Neural cell (in vitro differentiated cells): ENCODE data around the gene TPPP. TPM values are rescaled to one million over a fixed set of nuclear protein-coding genes. Genes with fewer than 3 reads are reported as not detected.

ENCODE experiments used
- H2AFZ ChIP-seq: fragments of 200-600, 300-800 bp; sonication (generic), shearing (Covaris generic); 2 replicates; pipeline ENCODE4 v1.6.0; 2014; ENCODE audit warnings: low read depth, mild to moderate bottlenecking, antibody characterized with exemption, low read length, moderate library complexity
- H3F3A ChIP-seq: fragments of 200-600 bp; shearing (Covaris generic); 2 replicates; pipeline ENCODE4 v1.6.1; 2016; ENCODE audit warnings: mild to moderate bottlenecking, moderate library complexity, mixed read lengths, antibody characterized with exemption, low read length; ENCODE audit not compliant: insufficient read depth, poor library complexity, severe bottlenecking
- H3K27ac ChIP-seq: fragments of 200-600, 300-800 bp; sonication (generic), shearing (Covaris generic); 2 replicates; pipeline ENCODE4 v1.5.1; 2014; ENCODE audit warnings: mild to moderate bottlenecking, low read length, moderate library complexity
- H3K27me3 ChIP-seq: fragments of 300-800, 200-600 bp; sonication (generic), shearing (Covaris generic); 2 replicates; pipeline ENCODE4 v1.6.0; 2014; ENCODE audit warnings: mild to moderate bottlenecking, low read depth, low read length, moderate library complexity; ENCODE audit not compliant: insufficient read depth
- H3K36me3 ChIP-seq: fragments of 300-800, 200-600 bp; sonication (generic), shearing (Covaris generic); 2 replicates; pipeline ENCODE4 v1.5.1; 2014; ENCODE audit warnings: mild to moderate bottlenecking, antibody characterized with exemption, low read length, moderate library complexity; ENCODE audit not compliant: insufficient read depth
- H3K4me2 ChIP-seq: fragments of 300-800, 200-600 bp; sonication (generic), shearing (Covaris generic); 2 replicates; pipeline ENCODE4 v1.6.0; 2014; ENCODE audit warnings: mild to moderate bottlenecking, low read length
- H3K4me3 ChIP-seq: fragments of 300-800, 200-600 bp; sonication (generic), shearing (Covaris generic); 2 replicates; pipeline ENCODE4 v1.5.1; 2014; ENCODE audit warnings: mild to moderate bottlenecking, low read length, moderate library complexity
- H3K79me2 ChIP-seq: fragments of 200-600 bp; shearing (Covaris generic); replicated peaks from 2 replicates; pipeline ENCODE4 v1.6.0; 2014; ENCODE audit warnings: mild to moderate bottlenecking, low read length, moderate library complexity; ENCODE audit not compliant: insufficient read depth
- H3K9ac ChIP-seq: fragments of 300-800, 200-600 bp; sonication (generic), shearing (Covaris generic); 2 replicates; pipeline ENCODE4 v1.6.1; 2016; ENCODE audit warnings: mild to moderate bottlenecking, low read length, mixed read lengths
- H3K9me2 ChIP-seq: fragments of 200-600 bp; shearing (Covaris generic); 2 replicates; pipeline ENCODE4 v1.6.1; 2016; ENCODE audit warnings: mild to moderate bottlenecking, low read length, mixed read lengths; ENCODE audit not compliant: insufficient read depth
- H3K9me3 ChIP-seq: fragments of 200-600, 300-800 bp; sonication (generic), shearing (Covaris generic); 2 replicates; pipeline ENCODE4 v1.6.1; 2016; ENCODE audit warnings: mild to moderate bottlenecking, mixed run types, low read length, moderate library complexity, mixed read lengths
- H4K20me1 ChIP-seq: fragments of 200-600 bp; shearing (Covaris generic); 2 replicates; pipeline ENCODE4 v1.6.1; 2016; ENCODE audit warnings: mild to moderate bottlenecking, mixed run types; ENCODE audit not compliant: insufficient read depth
- CTCF ChIP-seq: fragments of 450-650 bp; IDR thresholded peaks from 2 replicates; pipeline ENCODE4 v1.5.1; 2014; ENCODE audit warnings: antibody characterized with exemption, mild to moderate bottlenecking, moderate library complexity; ENCODE audit not compliant: poor library complexity, severe bottlenecking
- EP300 ChIP-seq: fragments of 450-650 bp; conservative IDR thresholded peaks from 2 replicates; pipeline ENCODE4 v1.6.1; 2014; ENCODE audit warnings: antibody characterized with exemption, mild to moderate bottlenecking, moderate library complexity; ENCODE audit not compliant: poor library complexity, severe bottlenecking
- EZH2 ChIP-seq: fragments of 200-600, 300-800 bp; shearing (Covaris generic), sonication (generic); IDR thresholded peaks from 2 replicates; pipeline ENCODE4 v1.6.1; 2014; ENCODE audit warnings: antibody characterized with exemption, low read length, borderline replicate concordance, mild to moderate bottlenecking; ENCODE audit not compliant: insufficient read depth, poor library complexity, severe bottlenecking
- MXI1 ChIP-seq: fragments of 450-650 bp; conservative IDR thresholded peaks from 2 replicates; pipeline ENCODE4 v1.6.1; 2014; ENCODE audit warnings: antibody characterized with exemption, mild to moderate bottlenecking; ENCODE audit not compliant: poor library complexity, severe bottlenecking
- POLR2AphosphoS5 ChIP-seq: IDR thresholded peaks from 2 replicates; pipeline ENCODE4 v1.6.1; 2012
- RAD21 ChIP-seq: fragments of 450-650 bp; conservative IDR thresholded peaks from 2 replicates; pipeline ENCODE4 v1.6.1; 2014; ENCODE audit warnings: antibody characterized with exemption, mild to moderate bottlenecking, moderate library complexity
- REST ChIP-seq: IDR thresholded peaks from 2 replicates; pipeline ENCODE4 v1.6.1; 2012; ENCODE audit warnings: borderline replicate concordance
- SMC3 ChIP-seq: fragments of 450-650 bp; conservative IDR thresholded peaks from 2 replicates; pipeline ENCODE4 v1.6.1; 2014; ENCODE audit warnings: antibody characterized with exemption, mild to moderate bottlenecking, moderate library complexity; ENCODE audit not compliant: poor library complexity
- TAF1 ChIP-seq: IDR thresholded peaks from 2 replicates; pipeline ENCODE4 v1.6.1; 2012; ENCODE audit warnings: low read depth
- polyA plus RNA-seq: library from polyadenylated mRNA; depleted of rRNA; stranded (reverse); fragments of >200 nt; gene quantifications from 2 replicates; pipeline ENCODE4 v1.2.3, GENCODE V29; 2014

Gene TPPP
- polyA plus RNA-seq, 1 donor from 2014 or later: 9.9 TPM

GRCh38 chr5:643351-643801 lies 49.8 kb downstream of the TPPP start:
- H3F3A ChIP-seq: no peaks in the 10 kb centered on the region
- TF ChIP-seq CTCF (no peak), EZH2 (no peak), SMC3 (no peak), MXI1 (no peak), REST (no peak), EP300 (no peak), TAF1 (no peak), POLR2AphosphoS5 (no peak), RAD21 (no peak)
- H3K9me2 ChIP-seq: no peaks in the 10 kb centered on the region
- H3K9me3 ChIP-seq: no peaks in the 10 kb centered on the region
- H3K4me2 ChIP-seq: no peak overlapping the region
- H3K27me3 ChIP-seq: no peaks in the 10 kb centered on the region
- H2AFZ ChIP-seq: no peak overlapping the region
- H3K79me2 ChIP-seq: no peaks in the 10 kb centered on the region
- H3K4me3 ChIP-seq: no peak overlapping the region
- no peak overlapping the region for H3K27ac ChIP-seq
- no peaks in the 10 kb centered on the region for H4K20me1 ChIP-seq
- H3K36me3 ChIP-seq: no peaks in the 10 kb centered on the region
- H3K9ac ChIP-seq: no peak overlapping the region

GRCh38 chr5:642481-642880 lies 50.7 kb downstream of the TPPP start:
- H3K9me2 ChIP-seq: no peaks in the 10 kb centered on the region
- H2AFZ ChIP-seq: no peak overlapping the region
- H3K4me2 ChIP-seq: no peak overlapping the region
- H3K9ac ChIP-seq: no peak overlapping the region
- H3F3A ChIP-seq: no peaks in the 10 kb centered on the region
- H3K79me2 ChIP-seq: no peaks in the 10 kb centered on the region
- H4K20me1 ChIP-seq: no peaks in the 10 kb centered on the region
- no peaks in the 10 kb centered on the region for H3K36me3 ChIP-seq
- TF ChIP-seq POLR2AphosphoS5: no peak
- no peak for TF ChIP-seq MXI1
- TF ChIP-seq RAD21: no peak
- no peak for TF ChIP-seq SMC3
- no peak for TF ChIP-seq REST
- no peak for TF ChIP-seq EZH2
- no peak for TF ChIP-seq TAF1
- no peak for TF ChIP-seq CTCF
- no peak for TF ChIP-seq EP300
- H3K4me3 ChIP-seq: no peak overlapping the region
- no peaks in the 10 kb centered on the region for H3K9me3 ChIP-seq
- no peaks in the 10 kb centered on the region for H3K27me3 ChIP-seq
- no peak overlapping the region for H3K27ac ChIP-seq
